HG03520 (cell line): ENCODE measurements around the gene COL13A1.

Experiments used
- ATAC-seq: cut with Tn5 transposase; IDR thresholded peaks from one replicate; pipeline ENCODE4 v1.9.1; 2021; ENCODE audit warnings: mild to moderate bottlenecking, moderate library complexity; ENCODE audit not compliant: unreplicated experiment

The COL13A1 gene

GRCh38 chr10:69801434-69802315, at the start of gene COL13A1:
Gene COL13A1, plus strand, starts transcription at chr10:69801906. Its CDS starts 518 bp downstream, at chr10:69802424.
- ATAC-seq, result no peak

GRCh38 chr10:69752479-69752878, 49.2 kb upstream of the COL13A1 start:
- no peak for ATAC-seq

GRCh38 chr10:69756279-69756678, 45.4 kb upstream of the COL13A1 start:
- no peak for ATAC-seq

- no peak for ATAC-seq
These were observed 44.5 kb upstream of the COL13A1 start for GRCh38 chr10:69757206-69757552.

- no peak for ATAC-seq
These were observed 44.0 kb upstream of the COL13A1 start for GRCh38 chr10:69757553-69758309.

GRCh38 chr10:69758310-69758728, 43.4 kb upstream of the COL13A1 start:
- no peak for ATAC-seq

GRCh38 chr10:69759641-69760040, 42.1 kb upstream of the COL13A1 start:
- no peak for ATAC-seq

- no peak for ATAC-seq
These were observed 41.6 kb upstream of the COL13A1 start for GRCh38 chr10:69760072-69760471.

GRCh38 chr10:69761320-69761719, 40.4 kb upstream of the COL13A1 start:
- ATAC-seq, result no peak

- no peak for ATAC-seq
These were observed 35.4 kb upstream of the COL13A1 start for GRCh38 chr10:69766161-69766910.

GRCh38 chr10:69767793-69768192, 33.9 kb upstream of the COL13A1 start:
- ATAC-seq, result no peak

GRCh38 chr10:69768386-69768785, 33.3 kb upstream of the COL13A1 start:
- no peak for ATAC-seq

- no peak for ATAC-seq
These were observed 32.2 kb upstream of the COL13A1 start for GRCh38 chr10:69769395-69769992.

- no peak for ATAC-seq
These were observed 28.6 kb upstream of the COL13A1 start for GRCh38 chr10:69772933-69773704.

- ATAC-seq, result no peak
These were observed 27.1 kb upstream of the COL13A1 start for GRCh38 chr10:69774596-69774995.

GRCh38 chr10:69780077-69780476, 21.6 kb upstream of the COL13A1 start:
- ATAC-seq, result no peak

GRCh38 chr10:69781576-69781975, 20.1 kb upstream of the COL13A1 start:
- ATAC-seq, result no peak

GRCh38 chr10:69783515-69783914, 18.2 kb upstream of the COL13A1 start:
- no peak for ATAC-seq

GRCh38 chr10:69786791-69787190, 14.9 kb upstream of the COL13A1 start:
- ATAC-seq, result no peak

GRCh38 chr10:69787681-69788080, 14.0 kb upstream of the COL13A1 start:
- ATAC-seq, result no peak
